Activated CD4-positive, alpha-beta T cell treated with anti-CD3 and anti-CD28 coated beads for 4 hours (primary cell): ENCODE data around the gene LAMA5.
A peak's percentile ranks its signal among the peaks of the same experiment; 100 is the strongest.

Experiments
- DNase-seq, 2 donors: peaks; one replicate each; pipeline ENCODE4 v3.0.0-alpha.2; 2020

The LAMA5 gene

GRCh38 chr20:62310757-62311121 is 56.4 kb downstream of the LAMA5 start:
- no peak for DNase-seq

DNA sequence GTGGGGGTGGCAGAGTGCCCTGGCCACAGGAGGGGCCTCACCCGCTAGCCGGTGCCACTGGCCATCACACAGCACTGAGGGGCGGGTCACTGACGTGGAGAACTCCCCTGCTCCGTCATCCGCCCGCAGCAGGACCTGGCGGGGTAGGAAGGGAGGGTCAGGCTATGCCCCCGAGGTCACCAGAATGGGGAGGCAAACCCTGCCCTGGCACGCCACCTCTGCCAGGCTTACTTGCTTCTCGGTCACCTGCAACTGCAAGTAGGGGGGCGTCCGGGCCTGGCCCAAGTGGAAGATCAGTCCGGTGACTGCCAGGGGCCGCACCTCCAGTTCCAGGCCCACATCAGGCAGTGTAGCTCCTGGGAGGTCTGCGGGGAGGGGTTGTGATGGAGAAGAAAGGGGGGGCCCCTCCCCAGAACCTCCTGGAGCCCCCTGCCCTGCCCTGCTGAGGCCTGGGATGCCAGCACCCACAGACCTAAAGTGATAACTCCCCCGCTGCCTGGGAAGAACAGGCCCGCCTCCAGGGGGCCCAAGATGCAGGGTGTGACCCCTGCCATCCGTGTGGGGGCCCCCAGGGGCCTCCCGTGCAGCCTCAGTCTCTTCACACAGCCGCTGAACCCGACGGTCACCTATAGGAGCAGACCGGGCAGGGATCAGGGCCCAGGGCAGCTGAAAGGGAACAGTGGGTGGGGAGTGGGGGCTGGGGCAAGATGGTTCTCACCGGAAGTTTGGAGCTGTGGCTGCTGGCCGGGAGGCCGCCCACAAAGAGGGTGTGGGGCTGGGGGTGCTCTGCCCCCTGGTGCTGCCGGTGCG is 57.0 kb downstream of the LAMA5 start:
- no peak for DNase-seq

DNA sequence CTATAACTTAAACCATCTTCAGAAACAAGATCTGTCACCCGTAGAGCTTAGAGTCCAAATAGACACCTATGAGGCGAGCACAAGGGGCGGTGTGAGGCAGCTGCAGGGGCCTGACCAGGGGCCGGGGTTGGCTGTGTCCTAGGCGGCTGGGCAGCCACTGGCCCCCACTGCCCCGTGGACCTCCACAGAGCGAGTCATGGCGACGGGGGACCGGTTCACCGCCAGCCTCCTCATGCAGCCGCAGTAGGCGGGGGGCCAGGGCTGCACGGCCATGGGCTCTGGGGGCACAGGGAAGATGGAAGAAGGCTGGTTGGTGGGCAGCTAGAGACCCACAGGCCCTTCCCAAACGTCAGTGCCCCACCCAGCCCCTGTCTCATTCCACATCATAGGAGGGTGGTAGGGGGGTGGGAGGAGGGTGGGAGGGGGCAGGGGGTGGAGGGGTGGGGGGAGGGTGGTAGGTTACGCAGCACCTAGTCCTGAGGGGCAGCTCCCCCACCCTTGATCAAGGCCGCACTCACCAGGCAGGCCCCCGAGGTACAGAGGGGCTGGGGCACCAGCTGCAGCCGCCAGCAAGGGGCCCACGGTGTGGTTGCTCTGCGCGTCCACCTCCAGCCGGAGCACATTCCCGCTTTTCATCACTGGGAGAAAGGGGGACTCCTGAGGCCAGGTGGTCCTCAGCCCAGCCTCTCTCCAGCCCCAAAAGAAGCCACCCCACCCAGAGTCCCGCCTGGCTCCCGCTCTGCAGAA is 57.7 kb downstream of the LAMA5 start:
- no peak for DNase-seq

DNA sequence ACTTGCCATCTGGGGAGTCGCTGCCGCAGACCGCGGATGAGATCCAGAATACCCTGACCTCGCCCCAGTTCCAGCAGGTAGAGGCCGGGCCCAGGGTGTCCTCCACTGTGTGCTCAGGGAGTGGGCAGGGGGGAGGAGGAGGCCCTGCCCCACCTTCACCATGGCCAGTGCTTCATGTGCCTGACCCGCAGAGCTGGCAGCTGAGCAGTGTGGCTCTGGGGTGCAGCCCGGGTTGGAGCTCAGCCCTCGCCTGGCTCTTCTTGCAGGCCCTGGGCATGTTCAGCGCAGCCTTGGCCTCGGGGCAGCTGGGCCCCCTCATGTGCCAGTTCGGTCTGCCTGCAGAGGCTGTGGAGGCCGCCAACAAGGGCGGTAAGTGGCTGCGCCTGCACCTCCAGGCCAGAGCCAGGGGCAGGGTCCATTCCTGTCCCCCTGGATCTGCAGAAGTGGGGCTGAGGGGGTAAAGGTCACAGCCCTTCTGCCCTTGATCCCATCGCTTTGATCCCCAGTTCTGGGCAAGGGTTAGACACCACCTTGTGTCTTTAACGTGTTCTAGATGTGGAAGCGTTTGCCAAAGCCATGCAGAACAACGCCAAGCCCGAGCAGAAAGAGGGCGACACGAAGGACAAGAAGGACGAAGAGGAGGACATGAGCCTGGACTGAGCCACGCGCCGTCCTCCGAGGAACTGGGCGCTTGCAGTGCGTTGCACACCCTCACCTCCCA is 58.9 kb downstream of the LAMA5 start:
- DNase-seq, result no peak

- no peak for DNase-seq
Observed at GRCh38 chr20:62307226-62308101, 59.6 kb downstream of the LAMA5 start.

- DNase-seq, result no peak
Observed at GRCh38 chr20:62306414-62307187, 60.5 kb downstream of the LAMA5 start.

DNA sequence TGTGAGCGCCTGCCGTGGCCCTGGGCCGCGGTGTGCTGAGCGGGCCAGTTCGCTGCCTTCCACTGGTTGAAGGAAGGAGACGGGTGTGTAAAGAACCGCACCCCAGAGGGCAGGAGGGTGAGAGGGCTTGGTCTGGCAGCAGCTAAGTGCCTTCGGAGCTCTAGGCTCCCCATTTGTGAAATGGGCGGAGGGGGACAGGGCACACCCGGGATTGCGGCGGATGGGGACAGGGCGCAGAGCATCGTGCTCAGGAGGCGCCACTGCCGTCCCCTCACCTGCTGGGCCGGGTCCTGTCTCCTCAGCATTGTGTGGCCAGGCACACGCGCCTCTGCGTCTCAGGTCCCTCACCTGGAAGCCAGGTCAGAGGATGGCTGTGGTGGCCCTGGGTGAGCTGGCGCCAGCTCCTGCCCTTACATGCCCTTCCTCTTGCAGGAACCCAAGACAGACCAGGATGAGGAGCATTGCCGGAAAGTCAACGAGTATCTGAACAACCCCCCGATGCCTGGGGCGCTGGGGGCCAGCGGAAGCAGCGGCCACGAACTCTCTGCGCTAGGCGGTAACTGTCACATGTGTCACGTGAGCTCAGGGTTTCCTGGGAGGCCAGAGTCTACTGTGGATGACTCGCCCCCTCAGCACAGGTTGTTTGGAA is 61.2 kb downstream of the LAMA5 start:
- DNase-seq, result no peak

GRCh38 chr20:62305149-62305764 is 61.9 kb downstream of the LAMA5 start:
- no peak for DNase-seq

- DNase-seq, result no peak
Observed at GRCh38 chr20:62304331-62305148, 62.6 kb downstream of the LAMA5 start.

GRCh38 chr20:62303340-62304226 is 63.5 kb downstream of the LAMA5 start:
- DNase-seq, result no peak

- DNase-seq, result no peak
Observed at GRCh38 chr20:62303062-62303339, 64.1 kb downstream of the LAMA5 start.

- DNase-seq, result peak; percentile 95 to 96
Observed at GRCh38 chr20:62302341-62303061, 64.6 kb downstream of the LAMA5 start, which contains the start of gene ADRM1. TSS of gene ADRM1 (plus strand) at chr20:62302997. CDS start at chr20:62303569, 572 bp downstream.

GRCh38 chr20:62301773-62302340 is 65.3 kb downstream of the LAMA5 start:
- DNase-seq, result peak; percentile 85

GRCh38 chr20:62301111-62301668 is 65.9 kb downstream of the LAMA5 start:
- DNase-seq, result no peak

GRCh38 chr20:62300319-62300718 is 66.8 kb downstream of the LAMA5 start:
- no peak for DNase-seq

DNA sequence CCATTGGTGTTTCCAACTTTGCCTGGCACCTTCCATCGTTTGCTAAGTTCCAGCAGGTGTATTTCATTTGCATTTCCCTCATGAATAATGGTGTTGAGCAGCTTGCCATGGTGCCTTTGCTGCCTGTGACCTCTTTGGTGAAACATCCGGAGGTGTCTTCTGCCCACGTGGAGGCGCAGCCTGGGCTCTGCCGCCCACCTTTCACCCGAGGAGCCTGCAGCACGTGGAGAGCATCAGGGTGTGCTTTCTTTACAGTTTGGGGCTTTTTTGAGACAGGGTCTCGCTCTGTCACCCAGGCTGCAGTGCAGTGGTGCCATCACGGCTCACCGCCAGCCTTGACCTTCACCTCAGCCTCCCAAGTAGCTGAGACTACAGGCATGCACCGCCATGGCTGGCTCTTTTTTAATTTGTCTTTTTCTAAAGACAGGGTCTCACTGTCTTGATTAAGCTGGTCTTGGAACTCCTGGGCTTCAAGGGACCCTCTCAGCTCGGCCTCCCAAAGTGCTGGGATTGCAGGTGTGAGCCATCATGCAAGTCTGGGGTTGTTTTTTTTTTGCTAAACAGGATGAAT is 67.4 kb downstream of the LAMA5 start:
- no peak for DNase-seq

GRCh38 chr20:62298577-62299249 is 68.4 kb downstream of the LAMA5 start:
- DNase-seq, result no peak
